PFSK-1 (cell line): ENCODE data around the gene C22orf31.

Experiments used
- FOXP2 ChIP-seq: optimal IDR thresholded peaks from 2 replicates; pipeline ENCODE3; 2011; ENCODE audit warnings: borderline replicate concordance, control low read depth, inconsistent platforms; ENCODE audit not compliant: insufficient read depth; ENCODE audit errors: extremely low read length, extremely low read depth
- POLR2AphosphoS5 ChIP-seq: IDR thresholded peaks from 2 replicates; pipeline ENCODE4 v1.6.1; 2012; ENCODE audit warnings: low read depth, mild to moderate bottlenecking, control low read depth, low read length, moderate library complexity
- REST ChIP-seq, 2 experiments: IDR thresholded peaks; 2 replicates each; pipeline versions ENCODE4 v1.6.1 to v1.8.0; 2011 to 2012; ENCODE audit warnings: low read depth in 2 of 2, low read length in 2 of 2, control low read depth in 1 of 2, inconsistent platforms in 1 of 2, mild to moderate bottlenecking in 1 of 2, moderate library complexity in 1 of 2; ENCODE audit not compliant: insufficient read depth in 1 of 2
- SIN3A ChIP-seq: IDR thresholded peaks from 2 replicates; pipeline ENCODE4 v1.6.1; 2012; ENCODE audit warnings: mild to moderate bottlenecking, low read length, moderate library complexity, borderline replicate concordance; ENCODE audit not compliant: insufficient read depth
- TAF1 ChIP-seq: IDR thresholded peaks from 2 replicates; pipeline ENCODE4 v1.6.1; 2012; ENCODE audit warnings: low read length, control low read depth, borderline replicate concordance; ENCODE audit not compliant: insufficient read depth

C22orf31 gene

GRCh38 chr22:29082826-29083545, 21.4 kb upstream of the C22orf31 start:
- TF ChIP-seq TAF1 (no peak), POLR2AphosphoS5 (no peak), SIN3A (no peak), FOXP2 (no peak)

- no peak for TF ChIP-seq TAF1
- no peak for TF ChIP-seq SIN3A
- TF ChIP-seq REST (IDR thresholded peaks at IDR 0.05; ENCODE audit: insufficient read depth in 1 of 2, low read depth in 2 of 2, low read length in 2 of 2) = no peak
- TF ChIP-seq FOXP2 = no peak
- TF ChIP-seq POLR2AphosphoS5 = no peak
These were observed 20.0 kb upstream of the C22orf31 start for GRCh38 chr22:29081517-29082236.

DNA sequence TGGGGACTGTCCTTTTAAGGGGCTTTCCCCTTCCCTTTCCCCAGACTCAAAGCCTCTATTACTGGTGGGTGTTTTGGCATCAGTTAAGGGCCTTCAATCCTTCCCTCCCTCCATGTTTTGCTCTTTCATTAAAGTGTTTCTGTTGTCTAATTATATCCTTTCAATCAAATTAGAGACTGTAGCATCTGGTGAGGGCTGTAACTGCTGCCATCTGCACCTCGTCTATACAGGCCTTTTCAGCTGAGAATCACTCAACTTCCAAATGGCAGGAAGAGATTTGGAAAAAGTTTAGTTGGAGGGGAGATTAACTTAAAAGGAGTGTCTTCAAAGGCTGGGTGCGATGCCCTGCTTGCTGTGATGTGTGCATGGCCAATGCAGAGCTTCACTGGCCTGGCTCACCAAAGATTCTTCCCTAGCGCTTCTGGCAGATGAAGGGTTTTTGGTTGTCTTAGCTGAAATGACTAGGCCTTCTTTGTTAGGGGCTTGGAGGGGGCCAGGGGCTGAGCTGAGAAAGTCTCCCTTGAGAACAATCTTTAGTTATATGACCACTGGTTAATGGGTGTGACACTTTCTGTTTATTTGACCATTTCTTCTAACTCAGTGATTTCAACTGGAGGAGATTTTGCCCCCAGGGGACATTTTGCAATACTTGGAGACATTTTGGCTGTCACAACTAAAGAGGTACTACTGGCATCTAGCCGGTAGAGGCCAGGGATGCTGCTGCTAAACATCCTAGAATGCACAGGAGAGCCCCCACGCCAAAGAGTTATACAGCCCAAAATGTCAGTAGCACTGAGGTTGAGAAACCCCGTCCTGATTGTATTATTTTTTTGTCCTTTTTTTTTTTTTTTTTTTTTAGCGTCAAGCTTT, 18.7 kb upstream of the C22orf31 start:
- TF ChIP-seq POLR2AphosphoS5 (no peak), REST (IDR thresholded peaks at IDR 0.05; ENCODE audit: insufficient read depth in 1 of 2, low read depth in 2 of 2, low read length in 2 of 2) (no peak), SIN3A (no peak)

DNA sequence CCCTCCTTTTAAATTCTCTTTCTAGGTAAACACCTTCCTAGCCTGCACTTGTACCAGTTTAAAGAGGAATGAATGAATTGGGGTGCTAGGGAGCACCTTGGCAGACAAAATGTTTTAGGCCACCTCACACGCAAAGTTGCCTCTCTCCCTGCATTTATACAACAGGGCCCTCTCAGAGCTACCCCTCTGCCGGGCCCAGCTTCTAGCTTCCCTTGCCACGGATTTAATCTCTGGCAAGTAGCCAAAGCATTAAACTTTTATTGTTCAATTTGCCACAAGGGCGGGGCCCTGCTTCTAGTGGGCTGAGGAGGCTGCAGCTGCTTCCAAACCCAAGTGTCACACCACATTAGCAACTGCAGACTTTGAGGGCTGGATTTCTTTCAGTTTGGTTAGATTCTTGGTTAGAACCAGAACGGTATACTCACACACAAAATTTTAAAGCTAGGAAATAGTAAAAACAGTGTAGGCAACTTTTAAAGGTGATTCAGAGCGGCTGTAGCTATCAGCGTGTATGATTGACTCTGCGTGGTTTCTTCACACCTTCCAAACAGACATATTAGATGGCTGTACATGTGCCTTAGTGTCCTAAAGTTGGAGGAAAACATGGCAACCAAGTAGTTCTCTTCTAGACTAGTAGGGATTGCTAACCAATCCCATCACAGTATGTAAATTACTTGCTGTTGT, 17.7 kb upstream of the C22orf31 start:
- TF ChIP-seq FOXP2 (no peak), TAF1 (no peak), SIN3A (no peak), POLR2AphosphoS5 (no peak), REST (IDR thresholded peaks at IDR 0.05; ENCODE audit: insufficient read depth in 1 of 2, low read depth in 2 of 2, low read length in 2 of 2) (no peak)

GRCh38 chr22:29078869-29079207, 17.2 kb upstream of the C22orf31 start:
- no peak for TF ChIP-seq POLR2AphosphoS5
- no peak for TF ChIP-seq TAF1
- TF ChIP-seq REST (IDR thresholded peaks at IDR 0.05; ENCODE audit: insufficient read depth in 1 of 2, low read depth in 2 of 2, low read length in 2 of 2) = no peak
- TF ChIP-seq SIN3A = no peak
- TF ChIP-seq FOXP2 = no peak
